ENCODE data around the gene EHD1.

The EHD1 gene

DNA sequence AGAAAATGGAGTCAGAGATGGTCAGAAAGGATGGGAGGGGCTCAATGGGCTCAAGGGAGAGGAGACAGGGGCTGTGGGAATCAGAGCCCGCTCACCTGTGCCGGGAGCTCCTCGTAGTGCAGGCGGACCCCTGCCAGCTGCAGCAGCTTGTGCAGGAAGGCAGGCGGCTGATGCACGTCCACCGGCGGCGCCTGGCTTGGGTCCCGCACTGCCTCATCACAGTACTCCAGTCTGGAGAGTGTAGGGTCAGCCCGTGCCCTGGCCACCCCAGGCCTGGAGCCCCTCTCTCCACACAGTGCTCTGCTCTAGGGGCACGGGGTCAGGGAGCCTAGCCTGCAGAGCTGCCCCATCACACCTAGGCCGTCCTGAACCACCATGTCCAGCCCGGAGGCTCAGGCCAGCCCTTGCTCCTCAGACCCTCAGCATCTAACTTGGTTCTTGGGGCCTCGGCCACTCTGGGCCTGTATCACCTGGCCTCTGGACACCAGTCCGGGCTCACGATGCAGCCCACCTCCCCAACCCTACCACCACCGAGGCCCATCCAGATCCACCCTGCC lies 34.8 kb upstream of the EHD1 start:
- intact Hi-C loops (cut with DNase I): no loop called here
- DNase-seq: no peak

GRCh38 chr11:64911689-64912088 lies 33.3 kb upstream of the EHD1 start:
- intact Hi-C loops (cut with DNase I): no loop called here
- DNase-seq: no peak

- DNase-seq: no peak
- intact Hi-C loops (cut with DNase I): no loop called here
These were observed 32.7 kb upstream of the EHD1 start for GRCh38 chr11:64911142-64911541.

- no peak for DNase-seq
- intact Hi-C loops (cut with DNase I): no loop called here
These were observed 32.2 kb upstream of the EHD1 start for GRCh38 chr11:64910451-64911093.

GRCh38 chr11:64909653-64910343 lies 31.4 kb upstream of the EHD1 start:
- DNase-seq: no peak
- intact Hi-C loops (cut with DNase I): no loop called here

DNA sequence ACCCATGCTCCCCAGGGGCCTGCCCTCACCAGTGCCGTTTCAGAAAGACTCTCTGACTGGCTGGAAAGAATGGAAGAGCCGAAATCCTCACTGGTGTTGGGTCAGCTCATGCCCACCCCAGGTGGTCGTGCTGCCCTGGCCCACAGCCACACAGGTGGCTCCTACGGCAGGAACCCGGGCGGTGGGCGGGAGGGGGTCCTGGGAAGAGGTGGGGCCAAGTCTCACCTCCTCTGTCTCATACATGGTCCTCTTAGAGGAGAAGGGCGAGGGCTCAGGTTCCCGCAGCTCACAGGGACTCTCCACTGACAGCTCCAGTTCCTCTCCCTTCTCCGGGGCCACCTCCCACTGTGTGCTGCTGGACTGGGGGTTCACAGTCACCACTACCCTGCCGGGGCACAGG lies 30.3 kb upstream of the EHD1 start:
- DNase-seq: no peak
- intact Hi-C loops (cut with DNase I): no loop called here

- intact Hi-C loops (cut with DNase I): no loop called here
- no peak for DNase-seq
These were observed 27.9 kb upstream of the EHD1 start for GRCh38 chr11:64906314-64906635.

DNA sequence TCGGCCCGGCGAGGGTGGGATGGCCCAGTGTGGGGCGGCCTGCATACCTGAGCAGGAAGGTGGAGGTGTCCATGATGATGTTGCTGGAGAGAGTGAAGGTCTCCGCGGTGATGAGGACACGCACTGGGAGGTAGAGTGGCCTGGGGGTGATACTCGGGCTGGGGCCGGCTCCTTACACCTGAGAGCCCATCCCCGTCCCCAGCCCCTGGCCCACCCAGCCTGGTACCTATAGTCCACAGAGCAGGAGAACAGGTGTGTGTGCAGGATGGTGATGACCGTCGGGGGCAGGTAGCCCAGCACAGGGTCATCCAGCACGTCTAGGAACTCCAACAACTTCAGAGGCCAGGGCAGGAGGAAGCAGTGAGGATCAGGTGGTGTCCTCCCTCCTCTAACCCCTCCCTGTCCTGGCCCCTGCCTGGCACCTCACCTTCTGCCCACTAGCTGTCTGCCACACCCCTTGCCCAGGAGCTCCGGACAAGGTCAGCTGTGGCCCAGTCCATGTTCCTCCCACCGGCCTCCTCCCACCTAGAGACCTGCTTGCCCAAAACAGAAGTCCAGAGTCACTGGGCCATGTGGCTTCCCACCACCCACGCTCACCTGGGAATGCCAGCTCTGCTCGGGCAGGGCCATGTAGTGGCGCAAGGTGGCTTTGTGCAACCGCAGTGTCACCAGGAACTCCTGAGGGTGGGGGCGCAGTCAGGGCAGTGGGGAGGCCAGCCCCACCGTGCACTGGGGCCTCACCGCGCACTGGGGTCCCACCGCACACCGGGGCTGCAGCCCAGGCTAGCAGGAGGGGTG lies 27.3 kb upstream of the EHD1 start:
- intact Hi-C loops (cut with DNase I): no loop called here
- DNase-seq: no peak

GRCh38 chr11:64903291-64903833 lies 24.9 kb upstream of the EHD1 start:
- intact Hi-C loops (cut with DNase I): no loop called here
- no peak for DNase-seq

DNA sequence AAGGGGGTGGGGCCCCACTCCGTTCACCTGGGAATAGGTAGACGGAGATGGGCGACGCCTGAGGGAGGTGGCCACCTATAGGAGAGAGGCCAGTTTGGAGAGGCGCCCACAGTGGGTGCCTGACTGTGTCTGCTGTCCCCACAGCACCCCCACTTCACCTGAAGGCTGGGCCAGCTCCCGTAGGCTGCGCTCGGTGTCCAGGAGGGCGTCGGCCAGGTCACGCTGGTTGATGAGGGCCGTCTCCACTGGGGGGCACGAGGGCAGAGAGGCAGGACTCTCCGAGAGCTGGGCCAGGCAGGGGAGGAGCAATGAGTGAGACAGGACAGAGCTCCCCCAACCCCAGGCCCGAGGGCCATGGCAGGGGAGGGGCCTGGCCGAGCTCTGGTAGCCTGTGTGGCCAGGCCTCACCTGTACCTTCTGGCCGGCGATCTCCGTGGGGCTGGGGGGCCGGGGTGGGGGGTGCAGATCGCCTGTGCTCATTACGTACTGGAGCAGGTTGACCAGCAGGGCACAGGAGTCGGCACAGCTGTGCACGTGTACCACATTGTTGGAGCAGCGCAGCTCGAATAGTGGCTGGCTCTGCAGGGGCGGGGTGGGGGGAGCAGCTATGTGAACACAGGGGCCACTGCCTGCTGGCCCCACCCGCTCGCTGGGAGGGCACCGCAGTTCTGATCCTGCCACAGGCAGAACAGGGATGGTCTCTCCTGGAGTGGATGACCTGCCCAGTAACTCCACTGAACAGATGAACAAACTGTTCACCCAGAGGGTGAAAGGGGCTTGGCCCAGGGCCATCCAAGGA lies 23.9 kb upstream of the EHD1 start:
- DNase-seq: no peak
- intact Hi-C loops (cut with DNase I): no loop called here

DNA sequence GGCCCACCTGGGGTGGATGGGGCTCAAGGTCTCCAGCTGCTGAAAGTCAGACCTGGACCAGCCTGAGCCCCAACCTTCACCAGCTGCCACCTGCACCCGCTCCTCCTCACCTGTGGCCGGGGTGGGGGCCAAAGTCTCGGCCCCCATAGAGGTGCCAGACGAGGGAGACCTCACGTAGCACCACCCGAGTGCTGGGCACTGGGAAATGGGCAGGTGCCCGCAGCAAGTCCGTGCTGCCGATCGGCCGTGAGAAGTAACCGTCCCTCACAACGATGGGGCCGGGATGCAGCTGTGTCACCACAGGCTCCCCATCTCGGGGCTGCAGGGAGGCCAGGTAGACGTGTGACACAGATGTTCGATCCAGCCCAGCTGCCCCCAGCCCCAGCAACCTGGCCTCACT lies 22.4 kb upstream of the EHD1 start:
- no peak for DNase-seq
- intact Hi-C loops (cut with DNase I): no loop called here

DNA sequence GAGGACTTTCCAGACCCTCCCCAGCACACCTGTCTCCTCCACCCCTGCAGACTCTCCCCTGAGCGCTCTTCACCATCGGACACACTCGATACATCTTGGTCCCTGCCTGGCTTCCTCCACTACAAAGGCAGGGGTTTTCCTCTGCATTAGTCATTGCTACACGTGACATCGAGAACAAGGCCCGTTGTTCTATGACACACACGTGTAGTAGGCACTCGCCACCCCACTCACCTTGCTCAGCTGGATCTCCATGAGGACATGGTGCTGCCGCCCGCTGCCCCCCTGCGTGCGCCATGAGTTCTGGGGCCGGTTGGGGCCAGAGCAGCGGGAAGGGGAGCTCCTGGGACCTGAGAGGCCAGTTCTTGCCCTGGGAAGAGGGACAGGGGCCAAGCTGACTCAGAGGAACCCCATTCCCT lies 21.9 kb upstream of the EHD1 start:
- intact Hi-C loops (cut with DNase I): no loop called here
- peak in 1 of 42 donors; percentile 30 for DNase-seq

DNA sequence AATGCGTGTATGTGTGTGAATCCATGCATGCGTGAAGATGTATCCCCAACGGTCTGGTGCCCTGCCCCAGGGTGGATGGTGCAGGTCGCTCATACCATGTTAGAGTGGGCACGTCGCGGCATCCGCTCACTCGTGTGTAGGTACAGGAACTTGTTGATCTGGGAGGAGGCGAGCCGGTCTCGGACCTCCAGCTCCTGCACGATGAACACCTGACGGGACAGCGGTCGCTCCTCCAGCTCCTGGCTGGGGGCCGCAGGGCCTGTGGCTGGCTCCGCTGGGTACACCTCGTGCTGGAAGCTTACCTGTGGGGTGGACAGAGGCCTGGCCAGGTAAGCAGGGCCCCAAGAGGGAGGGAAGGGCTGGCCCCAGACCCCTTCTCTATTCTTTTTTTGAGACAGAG lies 20.1 kb upstream of the EHD1 start:
- intact Hi-C loops (cut with DNase I): no loop called here
- DNase-seq: no peak

- DNase-seq: no peak
- intact Hi-C loops (cut with DNase I): no loop called here
These were observed 19.6 kb upstream of the EHD1 start for GRCh38 chr11:64898076-64898445.

GRCh38 chr11:64897381-64898075 lies 19.1 kb upstream of the EHD1 start:
- intact Hi-C loops (cut with DNase I): no loop called here
- DNase-seq: no peak

- no peak for DNase-seq
These were observed 18.1 kb upstream of the EHD1 start for GRCh38 chr11:64896448-64897022.

GRCh38 chr11:64894812-64895452 lies 16.5 kb upstream of the EHD1 start:
- no peak for DNase-seq
- intact Hi-C loops (cut with DNase I): no loop called here

More at GRCh38 chr11:64896448-64897022, 18.1 kb upstream of the EHD1 start:
- intact Hi-C loops (cut with DNase I): no loop called here

All from head of caudate nucleus (tissue), 42 donors.